Activated naive CD8-positive, alpha-beta T cell treated with anti-CD3 and anti-CD28 coated beads, Interleukin-2, amount 50 U/mL, for 24 hours (primary cell): ENCODE data around the gene ITGA11.

Experiments used
- ATAC-seq: fragments of 150-1000 bp; cut with Tn5 transposase; one replicate; pipeline ENCODE4 v1.10.0; 2021
- DNase-seq: peaks from one replicate; pipeline ENCODE4 v3.0.0; 2021
- H3K27ac Mint-ChIP-seq: one replicate; pipeline ENCODE4 v1.8.0; 2021; ENCODE audit warnings: mild to moderate bottlenecking, mixed read lengths
- H3K27me3 Mint-ChIP-seq: one replicate; pipeline ENCODE4 v1.8.0; 2021; ENCODE audit warnings: mixed read lengths
- H3K36me3 Mint-ChIP-seq: one replicate; pipeline ENCODE4 v1.8.0; 2021; ENCODE audit warnings: low read depth, mixed read lengths
- H3K4me1 Mint-ChIP-seq: one replicate; pipeline ENCODE4 v1.8.0; 2021; ENCODE audit warnings: mixed read lengths
- H3K4me3 Mint-ChIP-seq: one replicate; pipeline ENCODE4 v1.8.0; 2021; ENCODE audit warnings: mild to moderate bottlenecking, moderate library complexity, mixed read lengths
- H3K9me3 Mint-ChIP-seq: one replicate; pipeline ENCODE4 v1.8.0; 2021; ENCODE audit warnings: mixed read lengths

Gene ITGA11

DNA sequence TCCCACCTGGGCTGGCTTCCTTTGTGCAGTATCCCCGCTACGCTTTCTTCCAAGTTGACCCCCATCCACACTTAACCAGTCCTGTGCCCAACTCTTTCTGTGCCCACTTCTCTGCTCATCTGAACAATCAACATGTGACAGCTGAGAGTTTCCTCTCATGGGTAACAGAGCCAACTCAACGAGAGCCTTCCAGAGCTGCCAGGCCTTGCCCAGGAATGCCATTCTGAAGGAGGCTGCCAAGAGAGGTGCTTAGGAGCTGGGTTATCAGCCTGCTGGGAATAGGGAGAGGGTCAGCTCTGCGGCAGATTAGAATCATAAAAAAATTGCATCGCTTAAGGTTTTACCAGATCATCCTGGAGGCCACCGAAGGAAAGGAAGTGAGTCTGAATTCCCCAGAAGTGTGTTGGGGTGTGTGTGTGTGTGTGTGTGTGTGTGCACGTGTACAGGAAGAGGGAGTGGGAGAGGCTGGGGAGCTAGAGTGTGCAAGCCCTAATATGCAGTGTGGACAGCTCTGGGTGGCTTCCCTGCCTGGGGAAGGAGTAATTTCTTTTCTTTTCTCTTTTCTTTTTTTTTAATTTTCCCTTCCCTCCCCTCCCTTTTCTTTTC is 66.7 kb downstream of the ITGA11 start:
- no peak for DNase-seq
- H3K4me3 Mint-ChIP-seq, result peak overlapping the region; percentile 16

DNA sequence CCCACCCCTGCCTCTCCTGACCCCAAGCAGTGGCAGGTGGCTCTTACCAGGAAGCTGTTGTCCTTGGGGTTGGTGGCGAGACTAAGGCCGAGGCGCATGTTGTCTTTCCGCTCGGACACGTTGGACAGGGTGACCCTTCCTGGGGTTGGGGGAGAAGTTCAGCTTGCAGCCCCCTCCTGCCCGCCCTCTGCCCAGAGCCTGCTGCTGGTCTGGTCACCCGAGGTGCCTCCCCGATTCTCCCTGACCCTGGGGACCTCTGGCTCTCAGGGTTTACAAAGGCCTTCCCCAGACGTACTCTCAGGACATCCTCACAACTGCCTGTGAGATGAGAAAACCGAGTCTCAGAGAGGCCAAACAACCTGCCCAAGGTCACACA is 67.3 kb downstream of the ITGA11 start:
- no peaks in the 10 kb centered on the region for H3K36me3 Mint-ChIP-seq
- H3K27me3 Mint-ChIP-seq, result peaks cover 5% of the 10 kb centered on the region
- ATAC-seq (no peak), DNase-seq (no peak)
- no peaks in the 10 kb centered on the region for H3K9me3 Mint-ChIP-seq
- peaks cover 8% of the 10 kb centered on the region for H3K4me1 Mint-ChIP-seq
- H3K4me3 Mint-ChIP-seq, result no peak overlapping the region
- peak overlapping the region; percentile 50 for H3K27ac Mint-ChIP-seq

More for the DNA sequence above, 66.7 kb downstream of the ITGA11 start:
- H3K4me1 Mint-ChIP-seq, result peaks cover 8% of the 10 kb centered on the region
- H3K36me3 Mint-ChIP-seq, result no peaks in the 10 kb centered on the region
- H3K27me3 Mint-ChIP-seq, result peaks cover 7% of the 10 kb centered on the region
- H3K27ac Mint-ChIP-seq, result peak overlapping the region; percentile 50
- H3K9me3 Mint-ChIP-seq, result no peaks in the 10 kb centered on the region
- no peak for ATAC-seq

DNA sequence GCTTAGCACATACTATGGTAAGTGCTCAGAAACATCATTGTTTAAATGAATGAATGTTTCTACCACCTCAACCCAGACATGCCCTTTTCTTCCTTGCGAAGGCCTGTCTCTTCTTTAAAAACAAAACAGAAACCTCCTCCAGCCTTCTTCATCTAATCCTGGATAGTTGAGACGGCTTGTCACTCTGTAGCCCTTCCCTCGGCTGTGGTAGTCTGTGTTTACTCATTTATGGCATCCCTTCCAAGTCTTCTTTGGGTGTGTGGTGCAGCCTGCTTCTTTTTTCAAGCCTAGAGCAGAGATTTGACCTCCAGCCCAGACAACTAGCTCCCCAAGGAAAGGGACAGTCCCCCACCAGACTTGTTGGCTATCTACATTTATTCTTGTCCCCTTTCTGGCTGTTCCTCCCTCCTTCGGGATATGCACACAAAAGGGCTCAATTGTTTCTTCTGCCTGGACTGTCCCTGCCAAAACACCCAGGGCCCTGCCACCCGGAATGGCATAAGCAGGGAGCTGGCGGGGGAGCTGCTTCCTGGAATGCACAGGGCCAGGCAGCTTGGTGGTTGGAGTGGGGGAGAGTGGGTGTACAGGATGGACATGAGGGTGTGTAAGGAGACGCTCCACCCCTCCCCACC is 67.8 kb downstream of the ITGA11 start:
- no peak for ATAC-seq
- H3K4me1 Mint-ChIP-seq, result peaks cover 8% of the 10 kb centered on the region
- H3K36me3 Mint-ChIP-seq, result no peaks in the 10 kb centered on the region
- H3K27ac Mint-ChIP-seq, result no peak overlapping the region
- no peak for DNase-seq
- peaks cover 5% of the 10 kb centered on the region for H3K27me3 Mint-ChIP-seq
- no peaks in the 10 kb centered on the region for H3K9me3 Mint-ChIP-seq
- H3K4me3 Mint-ChIP-seq, result no peak overlapping the region

DNA sequence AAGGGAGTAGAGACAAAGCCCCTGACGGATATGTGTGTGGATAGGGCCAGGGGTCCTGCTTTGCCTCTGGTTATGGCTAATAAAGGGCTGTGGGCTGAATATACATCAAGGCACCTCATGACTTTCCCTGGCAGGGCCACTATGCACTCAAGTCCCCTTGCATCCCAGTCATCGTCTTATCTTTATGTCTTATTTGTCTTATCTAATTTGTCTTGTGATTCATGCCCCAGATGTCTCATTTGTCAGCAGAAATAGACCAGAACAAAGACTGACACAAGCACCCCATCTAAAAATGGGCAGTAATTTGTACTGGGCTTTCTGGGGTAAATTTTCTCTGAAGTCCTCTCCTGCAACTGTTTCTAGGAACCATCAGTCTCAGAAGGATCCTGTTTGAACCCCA is 68.6 kb downstream of the ITGA11 start:
- Mint-ChIP-seq H3K27ac (no peak overlapping the region), H3K9me3 (no peaks in the 10 kb centered on the region), H3K4me3 (no peak overlapping the region), H3K27me3 (peaks cover 5% of the 10 kb centered on the region), H3K4me1 (peaks cover 8% of the 10 kb centered on the region), H3K36me3 (no peaks in the 10 kb centered on the region)
- ATAC-seq (no peak), DNase-seq (no peak)

DNA sequence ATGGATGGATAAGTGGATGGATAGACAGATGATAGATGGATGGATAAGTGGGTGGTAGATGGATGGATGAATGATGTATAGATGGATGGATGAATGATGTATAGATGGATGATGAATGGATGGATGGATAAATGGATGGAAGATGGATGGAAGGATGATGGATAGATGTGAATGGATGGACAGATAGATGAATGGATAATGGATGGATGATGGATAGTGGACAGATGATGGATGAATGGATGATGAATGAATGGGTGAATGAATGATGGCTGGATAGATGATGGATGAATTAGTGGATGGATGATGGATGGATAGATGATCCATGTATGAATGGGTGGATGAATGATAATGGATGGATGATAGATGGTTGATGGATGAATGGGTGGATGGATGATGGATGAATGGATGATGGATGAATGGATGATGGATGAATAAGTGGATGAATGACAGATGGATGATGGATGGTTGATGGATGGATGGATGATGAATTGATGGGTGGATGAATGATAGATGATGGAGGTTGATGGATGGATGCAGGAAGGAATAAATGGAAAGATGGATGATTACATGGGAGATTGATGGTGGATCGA is 69.3 kb downstream of the ITGA11 start:
- no peak overlapping the region for H3K4me3 Mint-ChIP-seq
- ATAC-seq, result no peak
- H3K27me3 Mint-ChIP-seq, result peaks cover 5% of the 10 kb centered on the region
- H3K9me3 Mint-ChIP-seq, result no peaks in the 10 kb centered on the region
- no peak overlapping the region for H3K27ac Mint-ChIP-seq
- no peak for DNase-seq
- H3K36me3 Mint-ChIP-seq, result no peaks in the 10 kb centered on the region
- peaks cover 8% of the 10 kb centered on the region for H3K4me1 Mint-ChIP-seq

DNA sequence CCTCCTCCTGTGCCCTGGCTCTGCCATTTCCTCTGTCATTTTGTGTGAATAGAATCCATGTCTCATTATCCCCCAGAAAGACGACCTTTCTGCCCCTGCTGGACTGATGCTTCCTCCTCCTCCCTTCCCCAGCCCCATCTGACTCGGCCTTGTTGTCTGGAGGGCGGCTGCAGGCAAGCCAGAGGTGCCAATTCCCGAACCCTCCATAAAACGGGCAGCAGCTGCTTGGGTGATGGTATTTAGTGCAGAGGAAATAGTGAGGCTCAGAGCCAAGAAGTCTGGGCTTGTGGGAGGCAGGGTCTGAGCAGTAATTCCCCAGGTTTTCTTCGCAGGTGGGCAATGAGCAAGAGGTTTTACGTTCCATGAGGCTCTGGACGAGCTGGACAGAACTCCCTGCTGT is 71.2 kb downstream of the ITGA11 start:
- DNase-seq, result no peak
- no peak for ATAC-seq
- peaks cover 6% of the 10 kb centered on the region for H3K4me1 Mint-ChIP-seq
- H3K9me3 Mint-ChIP-seq, result peaks cover 3% of the 10 kb centered on the region
- H3K36me3 Mint-ChIP-seq, result no peaks in the 10 kb centered on the region
- H3K27ac Mint-ChIP-seq, result no peak overlapping the region
- H3K27me3 Mint-ChIP-seq, result no peaks in the 10 kb centered on the region
- H3K4me3 Mint-ChIP-seq, result no peak overlapping the region

DNA sequence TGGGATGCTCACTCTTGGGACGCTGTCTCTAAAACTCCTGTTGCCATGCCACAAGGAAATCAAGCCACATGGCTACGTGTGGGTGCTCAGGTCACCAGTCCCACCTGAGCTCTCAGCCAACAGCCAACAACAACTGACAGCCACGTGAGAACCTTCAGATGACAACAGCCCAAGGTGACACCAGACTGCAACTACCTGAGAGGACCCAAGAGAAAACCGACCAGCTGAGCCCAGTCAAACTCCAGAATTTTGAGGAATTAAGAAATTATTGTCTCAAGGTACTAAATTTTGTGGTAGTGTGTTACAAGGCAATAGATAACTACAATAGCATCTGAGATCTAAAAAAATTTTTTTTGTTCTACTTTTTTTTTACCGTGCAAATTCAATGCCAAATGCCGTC is 75.2 kb downstream of the ITGA11 start:
- peaks cover 31% of the 10 kb centered on the region for H3K4me1 Mint-ChIP-seq
- H3K36me3 Mint-ChIP-seq, result no peaks in the 10 kb centered on the region
- H3K27me3 Mint-ChIP-seq, result no peaks in the 10 kb centered on the region
- ATAC-seq (no peak), DNase-seq (no peak)
- H3K27ac Mint-ChIP-seq, result no peak overlapping the region
- peaks cover 3% of the 10 kb centered on the region for H3K9me3 Mint-ChIP-seq
- H3K4me3 Mint-ChIP-seq, result no peak overlapping the region

DNA sequence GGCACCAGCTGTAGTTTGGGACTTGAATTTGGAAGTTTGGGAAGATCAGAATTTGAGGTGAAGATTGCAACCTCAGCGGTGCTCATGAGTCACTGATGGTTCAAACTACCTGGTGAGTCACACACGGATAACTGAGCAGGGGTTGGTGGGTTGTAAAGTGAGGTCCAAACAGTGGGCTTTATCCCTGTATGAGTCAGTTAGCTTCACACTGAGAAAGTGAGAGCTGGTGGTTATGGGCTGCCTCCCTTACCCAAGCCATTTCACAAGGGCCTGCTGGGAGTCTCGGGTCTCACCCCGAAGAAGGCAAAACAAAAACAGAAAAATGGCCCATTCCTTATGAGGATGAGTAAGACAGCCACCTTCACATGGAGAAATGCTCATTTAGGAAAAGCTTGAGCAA is 77.0 kb downstream of the ITGA11 start:
- Mint-ChIP-seq H3K36me3 (no peaks in the 10 kb centered on the region), H3K27me3 (no peaks in the 10 kb centered on the region), H3K27ac (no peak overlapping the region), H3K4me1 (peaks cover 36% of the 10 kb centered on the region), H3K9me3 (peaks cover 3% of the 10 kb centered on the region), H3K4me3 (no peak overlapping the region)
- no peak for DNase-seq
- peak; percentile 37 for ATAC-seq

DNA sequence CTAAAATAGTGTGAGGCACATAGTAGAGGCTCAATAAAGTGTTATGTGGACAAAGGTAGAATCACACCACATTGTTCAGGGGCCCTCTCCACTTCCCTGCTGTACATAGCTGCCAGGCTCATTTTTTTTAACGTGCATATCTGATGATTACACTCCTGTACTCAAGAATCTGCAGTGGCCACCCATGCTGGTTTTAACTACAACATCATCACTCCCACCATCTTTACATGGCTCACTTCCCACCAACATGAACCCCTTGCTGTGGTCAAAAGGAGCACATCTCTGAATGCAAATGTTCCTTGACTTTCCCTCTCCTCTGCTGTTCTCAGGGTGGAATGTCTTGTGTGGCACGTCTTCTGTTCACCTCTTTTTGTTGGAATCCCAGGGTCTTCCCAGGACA is 77.7 kb downstream of the ITGA11 start:
- Mint-ChIP-seq H3K4me1 (peaks cover 36% of the 10 kb centered on the region), H3K27ac (no peak overlapping the region), H3K9me3 (peaks cover 3% of the 10 kb centered on the region), H3K27me3 (no peaks in the 10 kb centered on the region), H3K4me3 (no peak overlapping the region), H3K36me3 (no peaks in the 10 kb centered on the region)
- DNase-seq, result no peak
- no peak for ATAC-seq

DNA sequence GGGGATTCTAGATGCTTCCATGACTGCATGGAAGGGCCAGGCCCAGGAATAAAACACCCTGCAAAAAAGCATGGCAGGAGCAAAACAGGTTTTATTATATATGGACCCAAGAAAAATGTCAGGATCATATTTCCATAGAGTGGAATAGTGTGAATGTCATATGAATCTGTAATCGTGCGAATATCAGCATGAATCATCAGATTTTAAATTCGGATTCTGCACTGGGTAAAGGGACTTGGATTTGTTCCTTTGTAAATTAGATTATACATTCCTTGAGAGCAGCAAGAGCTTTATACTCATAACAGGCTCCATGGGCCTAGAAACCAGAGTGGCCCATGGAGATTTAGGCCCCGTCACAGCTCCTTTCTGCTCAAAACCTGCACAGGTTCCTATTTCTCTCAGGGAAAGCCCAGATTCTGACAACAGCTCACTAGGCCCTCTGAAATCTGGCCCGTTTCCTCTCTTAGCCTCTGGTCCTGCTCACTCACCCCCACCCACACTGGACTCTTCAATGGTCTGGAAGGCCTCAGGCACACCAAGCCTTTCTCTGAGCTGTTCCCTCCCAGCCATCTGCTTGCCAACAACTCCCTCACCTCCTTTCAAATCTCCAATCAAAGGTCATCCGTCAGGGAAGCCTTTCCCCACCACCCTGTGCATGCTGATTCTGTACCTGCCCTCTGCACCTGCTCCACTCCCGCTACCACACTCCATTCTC is 78.4 kb downstream of the ITGA11 start:
- Mint-ChIP-seq H3K36me3 (no peaks in the 10 kb centered on the region), H3K4me3 (peak overlapping the region; percentile 0), H3K27me3 (no peaks in the 10 kb centered on the region), H3K9me3 (peaks cover 3% of the 10 kb centered on the region), H3K4me1 (peaks cover 36% of the 10 kb centered on the region), H3K27ac (no peak overlapping the region)
- DNase-seq, result no peak
- no peak for ATAC-seq

DNA sequence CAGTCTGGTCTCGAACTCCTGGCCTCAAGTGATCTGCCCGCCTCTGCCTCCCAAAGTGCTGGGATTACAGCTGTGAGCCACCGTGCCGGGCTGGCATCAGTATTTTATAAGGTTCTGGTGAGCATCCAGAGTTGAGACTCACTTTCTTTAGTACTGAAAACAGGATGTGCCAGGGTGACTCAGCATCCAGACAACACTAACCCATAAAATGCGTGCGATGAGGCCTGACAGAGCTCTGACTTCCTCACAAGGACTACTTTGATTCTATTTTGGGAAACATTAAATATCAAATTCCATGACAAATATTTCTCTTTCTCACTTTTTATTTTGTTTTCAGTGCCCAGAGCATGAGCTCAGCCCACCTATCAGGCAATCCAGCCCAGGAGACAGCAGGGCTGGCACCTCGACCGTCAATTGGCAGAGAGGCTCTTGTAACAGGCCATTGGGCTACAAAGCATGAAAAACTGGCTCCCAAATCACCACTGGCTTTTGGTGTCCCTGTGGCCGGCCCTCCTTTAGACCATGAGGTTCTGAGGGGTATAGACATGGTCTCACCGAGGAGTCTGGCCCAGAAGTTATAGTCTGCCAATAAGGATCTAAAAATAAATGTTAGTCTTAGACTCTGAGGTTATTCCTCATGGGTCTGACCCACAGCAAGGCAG is 79.4 kb downstream of the ITGA11 start:
- Mint-ChIP-seq H3K36me3 (no peaks in the 10 kb centered on the region), H3K27me3 (no peaks in the 10 kb centered on the region), H3K4me3 (peak overlapping the region; percentile 3), H3K4me1 (peaks cover 40% of the 10 kb centered on the region), H3K9me3 (peaks cover 3% of the 10 kb centered on the region), H3K27ac (peak overlapping the region; percentile 90)
- ATAC-seq, result peak; percentile 82
- peak; percentile 36 for DNase-seq

DNA sequence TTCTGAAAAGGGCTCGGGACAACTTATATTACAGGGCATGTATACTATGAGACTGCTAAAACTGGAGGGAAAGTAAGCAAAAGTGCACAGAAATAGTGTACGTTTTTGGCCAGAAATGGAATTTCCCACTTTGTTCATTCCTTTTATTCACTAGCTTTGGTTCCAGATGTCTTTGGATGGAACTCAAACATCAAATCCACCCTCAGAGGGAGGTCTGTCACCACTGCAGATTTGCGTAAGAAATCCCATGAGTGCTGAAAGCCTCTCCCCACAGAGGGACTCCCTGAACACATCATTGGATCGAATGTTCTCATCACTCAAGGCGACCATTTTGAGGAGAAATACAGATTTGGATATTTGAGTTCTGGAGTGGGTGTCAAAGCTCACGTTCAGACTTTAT is 82.8 kb downstream of the ITGA11 start:
- Mint-ChIP-seq H3K27ac (no peak overlapping the region), H3K27me3 (no peaks in the 10 kb centered on the region), H3K9me3 (no peaks in the 10 kb centered on the region), H3K4me3 (no peak overlapping the region), H3K36me3 (no peaks in the 10 kb centered on the region), H3K4me1 (peaks cover 30% of the 10 kb centered on the region)
- no peak for DNase-seq
- ATAC-seq, result no peak

DNA sequence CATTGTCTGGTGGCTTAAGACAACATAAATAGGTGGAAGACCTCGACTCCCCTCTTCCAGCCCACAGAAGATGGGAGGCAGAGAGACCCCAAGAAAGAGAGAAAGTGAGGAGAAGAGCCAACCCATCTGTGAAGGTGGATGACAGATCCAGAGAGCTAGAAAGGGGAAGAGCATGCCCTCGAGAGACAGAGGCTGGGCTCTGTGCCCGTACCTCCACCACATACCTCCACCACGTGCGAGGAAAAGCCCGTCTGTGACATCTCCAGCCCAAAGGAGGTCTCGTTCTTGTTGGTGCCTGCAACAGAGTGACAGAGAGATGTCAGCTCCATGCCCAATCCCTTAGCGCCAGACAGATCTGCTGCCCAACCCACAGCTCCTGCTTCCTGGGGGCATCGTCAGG is 83.4 kb downstream of the ITGA11 start:
- ATAC-seq, result no peak
- Mint-ChIP-seq H3K36me3 (no peaks in the 10 kb centered on the region), H3K4me1 (peaks cover 25% of the 10 kb centered on the region), H3K27ac (no peak overlapping the region), H3K4me3 (no peak overlapping the region), H3K9me3 (no peaks in the 10 kb centered on the region), H3K27me3 (no peaks in the 10 kb centered on the region)
- no peak for DNase-seq

DNA sequence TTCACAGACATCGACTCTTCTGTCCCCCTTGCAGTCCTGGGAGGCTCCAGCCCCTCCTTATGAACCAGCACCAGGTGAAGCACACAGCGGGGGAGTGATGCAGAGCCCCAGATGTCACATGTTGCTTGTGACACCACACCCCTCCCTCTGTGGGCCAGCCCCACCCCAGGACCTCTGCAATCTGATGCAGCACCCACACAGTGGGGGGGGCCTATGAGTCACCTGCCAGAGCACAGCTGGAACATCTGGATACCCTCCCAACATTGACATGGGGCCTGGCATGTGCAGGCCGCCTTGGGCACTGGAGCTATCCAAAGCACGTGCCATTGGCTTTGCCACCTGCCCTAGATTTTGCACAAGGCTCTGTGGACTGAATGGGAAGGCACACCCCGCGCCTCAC is 83.9 kb downstream of the ITGA11 start:
- ATAC-seq, result no peak
- no peak overlapping the region for H3K27ac Mint-ChIP-seq
- no peaks in the 10 kb centered on the region for H3K36me3 Mint-ChIP-seq
- H3K9me3 Mint-ChIP-seq, result no peaks in the 10 kb centered on the region
- no peaks in the 10 kb centered on the region for H3K27me3 Mint-ChIP-seq
- peaks cover 19% of the 10 kb centered on the region for H3K4me1 Mint-ChIP-seq
- DNase-seq, result no peak
- no peak overlapping the region for H3K4me3 Mint-ChIP-seq

DNA sequence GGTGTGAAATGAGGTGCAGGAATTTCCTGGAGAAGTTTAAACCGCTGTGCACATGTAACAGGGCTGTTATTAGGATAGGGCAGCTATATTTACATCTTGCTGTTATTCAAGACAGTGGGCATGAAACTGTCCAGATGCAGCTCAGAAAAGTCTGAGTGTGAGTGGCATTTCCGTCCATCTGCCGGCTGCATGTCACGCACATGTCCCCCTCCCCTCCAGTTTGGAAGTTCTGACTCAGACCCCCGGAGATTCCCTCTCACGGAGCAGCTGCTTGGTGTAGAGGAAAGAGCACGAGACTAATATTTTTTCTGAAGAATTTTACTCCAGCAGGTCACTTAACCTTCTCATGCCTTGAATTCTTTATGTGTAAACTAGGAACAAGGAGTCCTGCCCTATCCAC is 84.6 kb downstream of the ITGA11 start:
- no peak for DNase-seq
- H3K27ac Mint-ChIP-seq, result no peak overlapping the region
- no peaks in the 10 kb centered on the region for H3K9me3 Mint-ChIP-seq
- peaks cover 13% of the 10 kb centered on the region for H3K4me1 Mint-ChIP-seq
- no peak for ATAC-seq
- H3K36me3 Mint-ChIP-seq, result no peaks in the 10 kb centered on the region
- no peak overlapping the region for H3K4me3 Mint-ChIP-seq
- H3K27me3 Mint-ChIP-seq, result no peaks in the 10 kb centered on the region
